Stimulated activated CD4-positive, alpha-beta T cell treated with anti-CD3 and anti-CD28 coated beads, Interleukin-15, amount 100 ng/mL, for 1 hour (primary cell): Measurements from ENCODE around the gene CNFN.

ENCODE experiments used
- DNase-seq, 2 donors: peaks; one replicate each; pipeline ENCODE4 v3.0.0-alpha.2; 2020; ENCODE audit warnings: low read depth in 1 of 2, low spot score in 1 of 2

The CNFN gene

GRCh38 chr19:42376177-42376555 is 13.9 kb downstream of the CNFN start:
- DNase-seq = no peak

- DNase-seq = no peak
Measured at GRCh38 chr19:42375415-42376176, 14.5 kb downstream of the CNFN start.

- DNase-seq = no peak
Measured at GRCh38 chr19:42374826-42375376, 15.2 kb downstream of the CNFN start.

DNA sequence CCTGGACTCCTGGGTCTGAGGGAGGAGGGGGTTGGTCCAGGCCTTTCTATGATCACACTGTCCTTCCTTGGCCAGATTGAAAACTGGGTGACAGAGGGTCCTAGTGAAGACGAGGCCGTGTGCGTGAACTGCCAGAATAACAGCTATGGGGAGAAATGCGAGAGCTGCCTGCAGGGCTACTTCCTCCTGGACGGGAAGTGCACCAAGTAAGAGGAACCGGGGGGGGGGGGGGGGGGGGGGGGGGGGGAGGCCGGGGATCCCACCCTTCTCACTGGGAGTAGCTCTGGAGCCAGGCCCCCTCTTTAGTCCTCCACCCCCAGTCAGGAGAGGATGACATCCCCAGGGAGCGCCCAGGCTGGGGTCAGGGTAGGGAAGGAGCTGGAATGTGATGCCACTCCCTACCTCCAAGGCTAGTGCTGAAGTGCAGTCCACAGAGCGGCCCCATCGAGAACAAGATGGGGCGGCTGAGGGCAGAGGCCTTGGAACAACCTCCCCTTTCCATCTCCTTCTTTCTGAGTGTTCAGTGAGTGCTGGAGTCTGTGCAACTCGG is 19.4 kb downstream of the CNFN start:
- no peak for DNase-seq

- DNase-seq = no peak
Measured at GRCh38 chr19:42370068-42370520, 20.0 kb downstream of the CNFN start.

DNA sequence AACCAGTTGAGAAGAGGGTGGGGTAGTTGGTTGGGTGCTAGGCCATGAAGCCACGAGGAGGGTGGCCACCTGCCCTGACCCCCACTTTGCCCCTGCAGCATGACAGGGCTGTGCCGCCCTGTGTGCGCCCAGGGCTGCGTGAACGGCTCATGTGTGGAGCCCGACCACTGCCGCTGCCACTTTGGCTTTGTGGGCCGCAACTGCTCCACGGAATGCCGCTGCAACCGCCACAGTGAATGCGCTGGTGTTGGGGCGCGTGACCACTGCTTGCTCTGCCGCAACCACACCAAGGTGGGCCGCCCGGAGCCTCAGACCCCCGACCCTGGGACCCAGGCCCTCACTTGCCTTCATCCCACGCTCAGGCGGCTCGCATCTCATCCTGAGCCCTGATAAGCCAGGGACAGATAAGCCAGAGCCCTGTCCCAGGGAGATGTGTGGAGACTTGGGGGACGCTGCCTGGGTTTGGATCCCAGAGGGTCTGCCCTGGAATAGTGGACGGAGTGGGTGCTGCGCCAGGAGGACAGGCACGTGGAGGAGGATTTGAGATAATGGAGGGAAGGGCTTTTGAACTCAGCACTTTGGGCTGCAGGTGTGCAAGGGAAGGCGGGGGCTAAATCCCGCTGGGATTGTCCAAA is 20.5 kb downstream of the CNFN start:
- DNase-seq = no peak

GRCh38 chr19:42368765-42369164 is 21.3 kb downstream of the CNFN start:
- DNase-seq = no peak

GRCh38 chr19:42368360-42368759 is 21.7 kb downstream of the CNFN start:
- DNase-seq = no peak

GRCh38 chr19:42367929-42368328 is 22.2 kb downstream of the CNFN start:
- no peak for DNase-seq

DNA sequence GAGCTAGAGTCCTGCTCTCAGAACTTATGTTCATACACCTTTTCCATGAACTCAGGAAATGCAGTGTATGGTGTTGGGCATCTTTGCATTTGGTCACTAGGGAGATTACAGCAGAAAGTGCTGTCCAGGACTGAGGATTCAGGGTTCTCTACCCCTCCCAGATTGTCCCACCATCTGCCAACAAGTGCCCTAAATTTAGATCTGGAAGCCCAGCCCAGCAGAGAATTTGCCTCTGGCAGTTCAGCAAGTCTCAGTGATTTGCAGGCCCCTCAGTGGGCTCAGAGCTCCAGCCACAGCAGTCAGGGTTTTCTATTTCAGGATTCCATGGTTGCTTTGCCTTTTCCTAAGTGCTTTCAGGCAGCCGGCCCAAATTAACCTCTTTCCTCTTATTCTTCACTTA is 23.4 kb downstream of the CNFN start:
- DNase-seq = no peak

DNA sequence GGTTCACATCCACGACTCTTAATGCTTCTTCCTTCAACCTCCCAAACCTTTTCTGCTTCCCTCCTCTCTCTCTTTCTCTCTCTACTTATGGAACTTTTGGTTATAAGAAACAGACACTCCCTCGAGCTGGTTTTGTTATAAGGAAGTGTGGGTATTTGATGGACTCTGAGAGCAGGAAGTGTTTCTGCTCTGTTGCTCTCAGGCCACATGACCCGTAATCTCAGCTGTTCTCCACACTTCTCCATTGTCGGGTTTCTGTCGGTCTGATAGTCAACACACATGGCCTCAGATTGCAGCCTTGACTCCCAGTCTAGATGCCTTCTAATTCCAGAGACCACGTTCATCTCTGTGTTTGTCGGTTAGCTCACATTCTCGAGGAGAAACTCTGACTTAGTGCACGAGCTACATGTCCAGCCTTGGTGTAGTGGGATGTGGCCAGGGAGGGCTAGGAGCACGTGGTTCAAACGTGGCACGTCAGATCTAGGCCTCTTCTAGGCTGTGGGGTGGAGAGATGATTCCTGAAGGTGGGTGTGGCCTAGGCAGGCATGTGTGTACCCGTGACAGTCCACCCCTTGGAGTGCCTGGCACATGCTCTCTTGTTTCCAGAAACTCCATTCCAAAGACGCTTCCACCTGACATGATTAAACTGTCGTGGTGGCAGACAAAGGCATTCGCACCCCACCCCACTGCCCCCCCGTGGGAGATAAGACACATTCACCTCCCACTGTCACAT is 26.3 kb downstream of the CNFN start:
- DNase-seq = no peak

GRCh38 chr19:42362891-42363440 is 27.1 kb downstream of the CNFN start:
- DNase-seq = no peak

DNA sequence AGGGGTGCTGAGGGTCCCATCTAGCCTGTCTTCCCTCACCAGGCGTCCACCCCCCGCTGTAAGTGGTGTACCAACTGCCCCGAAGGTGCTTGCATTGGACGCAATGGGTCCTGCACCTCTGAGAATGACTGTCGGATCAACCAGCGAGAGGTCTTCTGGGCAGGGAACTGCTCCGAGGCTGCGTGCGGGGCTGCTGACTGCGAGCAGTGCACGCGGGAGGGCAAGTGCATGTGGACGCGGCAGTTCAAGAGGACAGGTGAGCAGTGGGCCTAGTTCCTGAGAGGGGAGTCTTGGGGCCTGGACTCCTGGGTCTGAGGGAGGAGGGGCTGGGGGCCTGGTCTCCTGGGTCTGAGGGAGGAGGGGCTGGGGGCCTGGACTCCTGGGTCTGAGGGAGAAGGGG is 27.8 kb downstream of the CNFN start:
- DNase-seq = no peak

- no peak for DNase-seq
Measured at GRCh38 chr19:42361545-42361910, 28.6 kb downstream of the CNFN start.

GRCh38 chr19:42360787-42361544 is 29.1 kb downstream of the CNFN start:
- DNase-seq = no peak

DNA sequence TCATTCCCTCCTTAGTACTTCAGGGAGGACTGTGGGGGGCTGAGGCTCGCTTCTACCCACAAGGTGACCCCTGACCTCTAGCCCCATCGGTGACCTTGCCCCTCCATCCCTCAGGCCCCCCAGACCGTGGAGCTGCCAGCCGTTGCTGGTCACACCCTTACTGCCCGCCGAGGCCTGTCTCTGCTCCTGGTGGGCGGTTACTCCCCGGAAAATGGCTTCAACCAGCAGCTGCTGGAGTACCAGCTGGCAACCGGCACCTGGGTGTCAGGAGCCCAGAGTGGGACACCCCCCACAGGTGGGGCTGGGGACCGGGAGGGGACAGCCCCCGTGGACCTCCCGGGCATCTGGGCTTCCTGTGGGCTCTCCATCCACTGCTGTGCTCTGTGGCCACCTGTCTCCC is 32.8 kb downstream of the CNFN start:
- DNase-seq = no peak

- DNase-seq = no peak
Measured at GRCh38 chr19:42356686-42357085, 33.4 kb downstream of the CNFN start.

GRCh38 chr19:42355896-42356295 is 34.2 kb downstream of the CNFN start:
- DNase-seq = no peak

DNA sequence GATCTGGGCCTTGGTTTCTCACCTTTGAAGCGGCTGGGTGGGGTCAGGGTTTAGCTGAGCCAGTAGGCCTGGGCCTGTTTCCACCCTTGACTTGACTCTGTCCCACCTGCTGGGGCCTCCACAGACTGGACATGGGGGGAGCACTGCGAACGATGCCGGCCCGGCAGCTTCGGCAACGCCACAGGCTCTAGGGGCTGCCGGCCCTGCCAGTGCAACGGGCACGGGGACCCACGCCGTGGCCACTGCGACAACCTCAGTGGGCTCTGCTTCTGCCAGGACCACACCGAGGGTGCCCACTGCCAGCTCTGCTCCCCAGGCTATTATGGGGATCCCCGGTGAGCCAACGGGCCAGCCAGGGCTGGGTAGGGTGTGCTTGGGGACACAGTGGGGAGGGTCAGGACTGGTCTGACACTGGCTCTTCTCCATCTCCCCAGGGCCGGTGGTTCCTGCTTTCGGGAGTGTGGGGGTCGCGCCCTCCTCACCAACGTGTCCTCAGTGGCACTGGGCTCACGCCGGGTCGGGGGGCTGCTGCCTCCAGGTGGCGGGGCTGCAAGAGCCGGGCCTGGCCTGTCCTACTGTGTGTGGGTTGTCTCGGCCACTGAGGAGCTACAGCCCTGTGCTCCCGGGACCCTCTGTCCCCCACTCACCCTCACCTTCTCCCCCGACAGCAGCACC is 36.6 kb downstream of the CNFN start:
- no peak for DNase-seq
